ENCODE data around the gene GPR151. TPM values are rescaled to one million over a fixed set of nuclear protein-coding genes. Genes with fewer than 3 reads are reported as not detected.
"Not testable (repeated sequence)": the region's sequence is repeated elsewhere in the genome, so short reads cannot be mapped to it uniquely, and the experiment has no call there.

The GPR151 gene
- polyA plus RNA-seq, 1 donor from 2014 or later, result 1.0 TPM

DNA sequence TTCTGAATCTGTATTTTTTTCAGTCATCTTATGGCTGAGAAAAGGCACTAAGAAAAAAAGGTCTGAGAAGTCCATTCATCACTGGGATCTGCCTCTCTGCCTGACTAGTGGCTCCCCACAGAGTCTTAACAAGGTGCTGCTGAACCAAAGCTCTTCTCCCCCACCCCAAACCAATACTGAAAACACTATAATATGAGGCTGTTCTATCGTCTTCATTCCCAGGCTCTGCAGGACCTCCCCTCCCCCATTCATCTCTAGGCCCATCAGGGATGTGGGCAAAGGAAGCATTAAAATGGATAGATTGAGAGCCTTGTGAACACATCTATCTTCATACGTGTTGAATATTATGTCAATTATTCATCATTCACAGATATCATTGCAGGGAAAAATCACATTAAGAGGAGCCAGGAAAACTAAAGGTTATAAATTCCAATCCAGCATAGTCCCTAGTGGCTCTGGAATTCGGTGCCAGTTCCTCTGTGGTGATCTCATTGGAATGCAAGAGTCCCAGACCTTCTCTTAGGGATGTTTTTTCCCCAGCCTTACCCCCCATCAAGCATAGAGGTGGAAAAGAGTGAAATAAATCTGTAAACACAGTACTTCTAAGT lies 44.3 kb upstream of the GPR151 start:
- Histone ChIP-seq H3F3A (ENCODE audit: insufficient read depth, low read length, poor library complexity, severe bottlenecking) (no peaks in the 10 kb centered on the region), H3K36me3 (ENCODE audit: insufficient read depth, low read length) (no peaks in the 10 kb centered on the region), H3K9me2 (ENCODE audit: insufficient read depth, low read length) (no peaks in the 10 kb centered on the region), H3K27ac (ENCODE audit: low read length) (no peak overlapping the region), H3K79me2 (replicated peaks; ENCODE audit: insufficient read depth, low read length) (no peaks in the 10 kb centered on the region), H3K9ac (ENCODE audit: low read length) (no peak overlapping the region), H3K4me2 (ENCODE audit: low read length) (no peak overlapping the region), H3K27me3 (ENCODE audit: insufficient read depth, low read depth, low read length) (no peaks in the 10 kb centered on the region), H3K9me3 (ENCODE audit: low read length) (no peaks in the 10 kb centered on the region), H2AFZ (ENCODE audit: low read depth, low read length) (no peak overlapping the region), H3K4me3 (ENCODE audit: low read length) (no peak overlapping the region), H4K20me1 (ENCODE audit: insufficient read depth) (no peaks in the 10 kb centered on the region)
- no peak for TF ChIP-seq EZH2 (IDR thresholded peaks at IDR 0.05; ENCODE audit: borderline replicate concordance, insufficient read depth, low read length, poor library complexity, severe bottlenecking)
- no peak for TF ChIP-seq POLR2AphosphoS5 (IDR thresholded peaks at IDR 0.05)
- no peak for TF ChIP-seq SMC3 (conservative IDR thresholded peaks at IDR 0.05; ENCODE audit: poor library complexity)
- no peak for TF ChIP-seq MXI1 (conservative IDR thresholded peaks at IDR 0.05; ENCODE audit: poor library complexity, severe bottlenecking)
- no peak for TF ChIP-seq TAF1 (IDR thresholded peaks at IDR 0.05; ENCODE audit: low read depth)
- no peak for TF ChIP-seq EP300 (conservative IDR thresholded peaks at IDR 0.05; ENCODE audit: poor library complexity, severe bottlenecking)
- TF ChIP-seq, protein P1, sequence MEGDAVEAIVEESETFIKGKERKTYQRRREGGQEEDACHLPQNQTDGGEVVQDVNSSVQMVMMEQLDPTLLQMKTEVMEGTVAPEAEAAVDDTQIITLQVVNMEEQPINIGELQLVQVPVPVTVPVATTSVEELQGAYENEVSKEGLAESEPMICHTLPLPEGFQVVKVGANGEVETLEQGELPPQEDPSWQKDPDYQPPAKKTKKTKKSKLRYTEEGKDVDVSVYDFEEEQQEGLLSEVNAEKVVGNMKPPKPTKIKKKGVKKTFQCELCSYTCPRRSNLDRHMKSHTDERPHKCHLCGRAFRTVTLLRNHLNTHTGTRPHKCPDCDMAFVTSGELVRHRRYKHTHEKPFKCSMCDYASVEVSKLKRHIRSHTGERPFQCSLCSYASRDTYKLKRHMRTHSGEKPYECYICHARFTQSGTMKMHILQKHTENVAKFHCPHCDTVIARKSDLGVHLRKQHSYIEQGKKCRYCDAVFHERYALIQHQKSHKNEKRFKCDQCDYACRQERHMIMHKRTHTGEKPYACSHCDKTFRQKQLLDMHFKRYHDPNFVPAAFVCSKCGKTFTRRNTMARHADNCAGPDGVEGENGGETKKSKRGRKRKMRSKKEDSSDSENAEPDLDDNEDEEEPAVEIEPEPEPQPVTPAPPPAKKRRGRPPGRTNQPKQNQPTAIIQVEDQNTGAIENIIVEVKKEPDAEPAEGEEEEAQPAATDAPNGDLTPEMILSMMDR (IDR thresholded peaks at IDR 0.05; ENCODE audit: poor library complexity, severe bottlenecking), result no peak
- no peak for TF ChIP-seq RAD21 (conservative IDR thresholded peaks at IDR 0.05)
- TF ChIP-seq, protein P2, sequence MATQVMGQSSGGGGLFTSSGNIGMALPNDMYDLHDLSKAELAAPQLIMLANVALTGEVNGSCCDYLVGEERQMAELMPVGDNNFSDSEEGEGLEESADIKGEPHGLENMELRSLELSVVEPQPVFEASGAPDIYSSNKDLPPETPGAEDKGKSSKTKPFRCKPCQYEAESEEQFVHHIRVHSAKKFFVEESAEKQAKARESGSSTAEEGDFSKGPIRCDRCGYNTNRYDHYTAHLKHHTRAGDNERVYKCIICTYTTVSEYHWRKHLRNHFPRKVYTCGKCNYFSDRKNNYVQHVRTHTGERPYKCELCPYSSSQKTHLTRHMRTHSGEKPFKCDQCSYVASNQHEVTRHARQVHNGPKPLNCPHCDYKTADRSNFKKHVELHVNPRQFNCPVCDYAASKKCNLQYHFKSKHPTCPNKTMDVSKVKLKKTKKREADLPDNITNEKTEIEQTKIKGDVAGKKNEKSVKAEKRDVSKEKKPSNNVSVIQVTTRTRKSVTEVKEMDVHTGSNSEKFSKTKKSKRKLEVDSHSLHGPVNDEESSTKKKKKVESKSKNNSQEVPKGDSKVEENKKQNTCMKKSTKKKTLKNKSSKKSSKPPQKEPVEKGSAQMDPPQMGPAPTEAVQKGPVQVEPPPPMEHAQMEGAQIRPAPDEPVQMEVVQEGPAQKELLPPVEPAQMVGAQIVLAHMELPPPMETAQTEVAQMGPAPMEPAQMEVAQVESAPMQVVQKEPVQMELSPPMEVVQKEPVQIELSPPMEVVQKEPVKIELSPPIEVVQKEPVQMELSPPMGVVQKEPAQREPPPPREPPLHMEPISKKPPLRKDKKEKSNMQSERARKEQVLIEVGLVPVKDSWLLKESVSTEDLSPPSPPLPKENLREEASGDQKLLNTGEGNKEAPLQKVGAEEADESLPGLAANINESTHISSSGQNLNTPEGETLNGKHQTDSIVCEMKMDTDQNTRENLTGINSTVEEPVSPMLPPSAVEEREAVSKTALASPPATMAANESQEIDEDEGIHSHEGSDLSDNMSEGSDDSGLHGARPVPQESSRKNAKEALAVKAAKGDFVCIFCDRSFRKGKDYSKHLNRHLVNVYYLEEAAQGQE (IDR thresholded peaks at IDR 0.05; ENCODE audit: borderline replicate concordance), result no peak

DNA sequence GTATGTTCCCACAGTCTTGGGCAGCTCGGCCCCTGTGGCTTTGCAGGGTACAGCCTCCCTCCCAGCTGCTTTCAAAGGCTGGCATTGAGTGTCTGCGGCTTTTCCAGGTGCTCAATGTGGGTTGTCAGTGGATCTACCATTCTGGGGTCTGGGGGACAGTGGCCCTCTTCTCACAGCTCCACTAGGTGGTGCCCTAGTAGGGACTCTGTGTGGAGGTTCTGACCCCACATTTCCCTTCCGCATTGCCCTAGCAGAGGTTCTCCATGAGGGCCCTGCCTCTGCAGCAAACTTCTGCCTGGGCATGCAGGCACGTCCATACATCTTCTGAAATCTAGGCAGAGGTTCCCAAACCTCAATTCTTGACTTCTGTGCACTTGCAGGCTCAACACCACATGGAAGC lies 40.9 kb upstream of the GPR151 start:
- not testable (repeated sequence) for H4K20me1 ChIP-seq (ENCODE audit: insufficient read depth); H3K36me3 ChIP-seq (ENCODE audit: insufficient read depth, low read length); H3K9me2 ChIP-seq (ENCODE audit: insufficient read depth, low read length); H3K9ac ChIP-seq (ENCODE audit: low read length); H3K27me3 ChIP-seq (ENCODE audit: insufficient read depth, low read depth, low read length); H3F3A ChIP-seq (ENCODE audit: insufficient read depth, low read length, poor library complexity, severe bottlenecking); H3K9me3 ChIP-seq (ENCODE audit: low read length); H3K79me2 ChIP-seq (replicated peaks; ENCODE audit: insufficient read depth, low read length); H3K4me3 ChIP-seq (ENCODE audit: low read length); H2AFZ ChIP-seq (ENCODE audit: low read depth, low read length); H3K4me2 ChIP-seq (ENCODE audit: low read length); H3K27ac ChIP-seq (ENCODE audit: low read length)

DNA sequence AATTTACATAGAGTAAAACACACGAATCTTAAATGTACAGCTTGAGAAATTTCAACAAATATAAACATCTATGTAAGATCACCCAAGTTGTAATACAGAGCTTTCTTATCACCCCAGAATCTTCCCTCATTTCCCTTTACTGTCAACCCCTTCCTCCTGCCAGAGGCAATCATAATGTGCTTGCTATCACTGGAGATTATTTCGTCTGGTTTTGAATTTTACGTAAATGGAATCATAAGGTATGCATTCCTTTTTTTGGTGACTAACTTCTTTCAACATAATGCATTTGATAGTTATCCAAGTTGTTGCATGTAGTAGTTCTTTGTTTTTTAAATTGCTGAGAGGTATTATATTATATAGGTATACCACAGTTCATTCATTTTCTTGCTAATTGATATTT lies 37.5 kb upstream of the GPR151 start:
- H4K20me1 ChIP-seq (ENCODE audit: insufficient read depth), result no peaks in the 10 kb centered on the region
- H3K4me3 ChIP-seq (ENCODE audit: low read length), result no peak overlapping the region
- H3K9me2 ChIP-seq (ENCODE audit: insufficient read depth, low read length), result no peaks in the 10 kb centered on the region
- H3K4me2 ChIP-seq (ENCODE audit: low read length), result no peak overlapping the region
- no peaks in the 10 kb centered on the region for H3K9me3 ChIP-seq (ENCODE audit: low read length)
- no peaks in the 10 kb centered on the region for H3K27me3 ChIP-seq (ENCODE audit: insufficient read depth, low read depth, low read length)
- no peaks in the 10 kb centered on the region for H3K79me2 ChIP-seq (replicated peaks; ENCODE audit: insufficient read depth, low read length)
- no peak overlapping the region for H2AFZ ChIP-seq (ENCODE audit: low read depth, low read length)
- no peak overlapping the region for H3K27ac ChIP-seq (ENCODE audit: low read length)
- no peak overlapping the region for H3K9ac ChIP-seq (ENCODE audit: low read length)
- TF ChIP-seq RAD21 (conservative IDR thresholded peaks at IDR 0.05) (no peak), POLR2AphosphoS5 (IDR thresholded peaks at IDR 0.05) (no peak), MXI1 (conservative IDR thresholded peaks at IDR 0.05; ENCODE audit: poor library complexity, severe bottlenecking) (no peak), EP300 (conservative IDR thresholded peaks at IDR 0.05; ENCODE audit: poor library complexity, severe bottlenecking) (no peak), SMC3 (conservative IDR thresholded peaks at IDR 0.05; ENCODE audit: poor library complexity) (no peak), TAF1 (IDR thresholded peaks at IDR 0.05; ENCODE audit: low read depth) (no peak), EZH2 (IDR thresholded peaks at IDR 0.05; ENCODE audit: borderline replicate concordance, insufficient read depth, low read length, poor library complexity, severe bottlenecking) (no peak)
- TF ChIP-seq, protein P2 (IDR thresholded peaks at IDR 0.05; ENCODE audit: borderline replicate concordance), result no peak
- TF ChIP-seq, protein P1 (IDR thresholded peaks at IDR 0.05; ENCODE audit: poor library complexity, severe bottlenecking), result no peak
- no peaks in the 10 kb centered on the region for H3F3A ChIP-seq (ENCODE audit: insufficient read depth, low read length, poor library complexity, severe bottlenecking)
- H3K36me3 ChIP-seq (ENCODE audit: insufficient read depth, low read length), result no peaks in the 10 kb centered on the region
